Naive B cell (primary cell): ENCODE results near the gene CAPN10. TPM values are rescaled to one million over a fixed set of nuclear protein-coding genes. Genes with fewer than 3 reads are reported as not detected.

Experiments used
- ATAC-seq, 2 donors: fragments of 150-1000 bp; cut with Tn5 transposase; 2 replicates each; pipeline ENCODE4 v1.10.0; 2021; ENCODE audit warnings: low read depth in 2 of 2, mild to moderate bottlenecking in 2 of 2, moderate library complexity in 2 of 2
- DNase-seq: peaks from one replicate; pipeline ENCODE4 v3.0.0; 2022
- H3K27ac Mint-ChIP-seq, 6 donors: one replicate each; pipeline ENCODE4 v1.8.0; 2020 to 2022; ENCODE audit warnings: mild to moderate bottlenecking in 6 of 6, mixed read lengths in 6 of 6, moderate library complexity in 5 of 6, inconsistent platforms in 2 of 6
- H3K27me3 Mint-ChIP-seq, 3 donors: one replicate each; pipeline ENCODE4 v1.8.0; 2021 to 2022; ENCODE audit warnings: mixed read lengths in 3 of 3, mild to moderate bottlenecking in 1 of 3
- H3K36me3 Mint-ChIP-seq, 2 donors: one replicate each; pipeline ENCODE4 v1.8.0; 2020 to 2022; ENCODE audit warnings: mixed read lengths in 2 of 2, inconsistent platforms in 1 of 2, mild to moderate bottlenecking in 1 of 2
- H3K4me1 Mint-ChIP-seq, 3 donors: one replicate each; pipeline ENCODE4 v1.8.0; 2020 to 2022; ENCODE audit warnings: mixed read lengths in 3 of 3, inconsistent platforms in 1 of 3, mild to moderate bottlenecking in 1 of 3, moderate library complexity in 1 of 3
- H3K4me3 Mint-ChIP-seq, 8 donors: one replicate each; pipeline ENCODE4 v1.8.0; 2020 to 2022; ENCODE audit warnings: mild to moderate bottlenecking in 8 of 8, mixed read lengths in 8 of 8, moderate library complexity in 8 of 8, inconsistent platforms in 2 of 8
- H3K9me3 Mint-ChIP-seq, 7 donors: one replicate each; pipeline ENCODE4 v1.8.0; 2020 to 2022; ENCODE audit warnings: mixed read lengths in 7 of 7, mild to moderate bottlenecking in 5 of 7, inconsistent platforms in 2 of 7, moderate library complexity in 1 of 7
- polyA plus RNA-seq, 6 donors: library from polyadenylated mRNA; unstranded; fragments of 300-500 nt; fragmentation: Illumina TruSeq; gene quantifications; one replicate each; pipeline ENCODE4 v1.2.3, GENCODE V29; 2021; ENCODE audit warnings: low read depth in 6 of 6

CAPN10 gene
- polyA plus RNA-seq, 6 donors from 2014 or later, result 1.4 to 19.0 (median 7.5) TPM

GRCh38 chr2:240591226-240591625, 4.7 kb downstream of the CAPN10 start:
- Mint-ChIP-seq H3K27ac (no peak overlapping the region), H3K4me1 (peaks cover 22 to 30% (median 24%) of the 10 kb centered on the region in 3 donors), H3K4me3 (peak overlapping the region in 1 of 8 donors; percentile 40), H3K27me3 (no peaks in the 10 kb centered on the region), H3K9me3 (no peaks in the 10 kb centered on the region), H3K36me3 (peaks cover 0 to 7% of the 10 kb centered on the region in 2 donors)
- ATAC-seq (no peak), DNase-seq (no peak)

DNA sequence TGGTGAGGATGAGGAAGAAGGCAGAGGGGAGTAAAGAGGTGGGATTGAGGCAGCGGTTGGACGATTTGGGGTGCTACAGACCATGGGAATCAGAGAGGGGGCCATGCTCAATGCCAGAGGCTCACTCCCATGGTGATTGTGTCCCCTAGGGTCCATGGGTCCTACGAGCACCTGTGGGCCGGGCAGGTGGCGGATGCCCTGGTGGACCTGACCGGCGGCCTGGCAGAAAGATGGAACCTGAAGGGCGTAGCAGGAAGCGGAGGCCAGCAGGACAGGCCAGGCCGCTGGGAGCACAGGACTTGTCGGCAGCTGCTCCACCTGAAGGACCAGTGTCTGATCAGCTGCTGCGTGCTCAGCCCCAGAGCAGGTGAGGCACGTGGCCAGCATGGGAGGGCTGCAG, 5.2 kb downstream of the CAPN10 start:
- H3K27me3 Mint-ChIP-seq, result no peaks in the 10 kb centered on the region
- H3K27ac Mint-ChIP-seq, result no peak overlapping the region
- peaks cover 22 to 30% (median 24%) of the 10 kb centered on the region in 3 donors for H3K4me1 Mint-ChIP-seq
- DNase-seq (no peak), ATAC-seq (no peak)
- peaks cover 0 to 7% of the 10 kb centered on the region in 2 donors for H3K36me3 Mint-ChIP-seq
- H3K9me3 Mint-ChIP-seq, result no peaks in the 10 kb centered on the region
- H3K4me3 Mint-ChIP-seq, result no peak overlapping the region

DNA sequence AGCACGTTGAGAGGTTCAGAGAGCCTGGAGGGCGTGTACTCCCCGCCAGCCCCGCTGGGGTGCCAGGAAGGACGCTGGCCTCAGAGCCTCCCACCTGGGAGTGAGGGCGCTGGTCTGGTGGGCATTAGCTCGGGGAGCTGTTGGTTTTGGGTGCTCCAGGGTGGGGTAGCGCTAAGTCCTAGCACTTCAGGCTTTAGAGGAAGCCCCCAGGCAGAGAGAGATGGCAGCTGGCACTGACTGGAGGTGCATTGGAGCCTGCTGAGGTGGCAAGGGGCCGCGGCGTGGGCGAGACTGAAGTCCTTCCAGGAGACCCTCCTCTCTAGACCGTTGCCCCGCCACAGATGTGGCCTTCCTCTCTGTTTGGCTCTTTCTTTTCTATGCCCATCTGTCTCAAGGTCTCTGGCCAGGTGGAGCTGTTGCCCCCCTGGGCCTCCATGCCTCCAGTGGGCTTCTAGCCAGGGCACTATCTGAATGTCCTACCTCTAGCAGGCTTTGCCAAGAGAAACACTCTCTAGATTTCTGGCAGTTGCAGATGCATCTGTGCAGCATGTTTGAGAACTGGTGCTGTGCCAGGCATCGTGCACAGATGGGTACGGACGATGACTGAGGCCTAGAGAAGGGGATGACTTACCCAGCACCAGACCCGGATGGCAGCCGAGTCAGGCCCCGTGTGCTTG, 6.6 kb downstream of the CAPN10 start:
- peaks cover 0 to 7% of the 10 kb centered on the region in 2 donors for H3K36me3 Mint-ChIP-seq
- no peaks in the 10 kb centered on the region for H3K9me3 Mint-ChIP-seq
- H3K27ac Mint-ChIP-seq, result peak overlapping the region in 1 of 6 donors; percentile 26
- H3K27me3 Mint-ChIP-seq, result no peaks in the 10 kb centered on the region
- H3K4me3 Mint-ChIP-seq, result peak overlapping the region in 1 of 8 donors; percentile 41
- DNase-seq (no peak), ATAC-seq (no peak)
- peaks cover 11 to 19% (median 17%) of the 10 kb centered on the region in 3 donors for H3K4me1 Mint-ChIP-seq

DNA sequence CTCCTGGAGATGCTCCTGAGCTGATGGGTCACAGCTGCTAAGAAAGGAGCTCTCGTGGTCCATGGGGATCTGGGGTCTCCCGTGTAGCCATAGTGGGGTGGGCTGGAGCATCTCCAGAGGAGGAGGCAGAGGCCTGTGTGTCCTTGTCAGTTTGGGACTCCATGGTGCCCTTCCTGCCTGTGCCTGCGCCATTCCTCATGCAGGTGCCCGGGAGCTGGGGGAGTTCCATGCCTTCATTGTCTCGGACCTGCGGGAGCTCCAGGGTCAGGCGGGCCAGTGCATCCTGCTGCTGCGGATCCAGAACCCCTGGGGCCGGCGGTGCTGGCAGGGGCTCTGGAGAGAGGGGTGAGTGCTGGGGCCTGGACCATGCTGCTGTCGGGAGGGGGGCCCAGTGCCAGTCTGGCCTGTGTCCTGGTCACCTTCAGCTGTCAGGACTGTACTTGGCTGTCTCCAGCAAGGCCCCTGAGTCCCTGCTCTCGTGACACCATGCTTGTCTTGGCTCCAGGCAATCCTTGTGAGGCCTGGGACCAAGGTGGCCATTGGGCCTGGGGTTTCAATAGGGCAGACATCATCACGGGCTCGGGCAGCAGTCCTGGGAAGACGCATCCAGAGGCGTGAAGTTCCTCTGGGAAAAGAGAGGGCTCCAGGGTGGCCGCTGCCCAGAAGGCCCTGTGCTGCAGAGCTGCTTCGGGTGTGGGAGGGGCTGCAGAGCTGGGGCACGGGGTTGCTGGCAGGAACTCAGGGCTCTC, 7.3 kb downstream of the CAPN10 start:
- no peak for DNase-seq
- no peak for ATAC-seq
- Mint-ChIP-seq H3K4me3 (no peak overlapping the region), H3K27ac (no peak overlapping the region), H3K36me3 (peaks cover 0 to 7% of the 10 kb centered on the region in 2 donors), H3K4me1 (peaks cover 3 to 12% (median 10%) of the 10 kb centered on the region in 3 donors), H3K9me3 (no peaks in the 10 kb centered on the region), H3K27me3 (no peaks in the 10 kb centered on the region)

GRCh38 chr2:240594511-240595380, 8.2 kb downstream of the CAPN10 start:
- Mint-ChIP-seq H3K36me3 (peaks cover 0 to 7% of the 10 kb centered on the region in 2 donors), H3K4me3 (no peak overlapping the region), H3K27ac (no peak overlapping the region), H3K4me1 (peaks cover 0 to 7% (median 6%) of the 10 kb centered on the region in 3 donors), H3K9me3 (no peaks in the 10 kb centered on the region), H3K27me3 (no peaks in the 10 kb centered on the region)
- no peak for ATAC-seq
- no peak for DNase-seq

DNA sequence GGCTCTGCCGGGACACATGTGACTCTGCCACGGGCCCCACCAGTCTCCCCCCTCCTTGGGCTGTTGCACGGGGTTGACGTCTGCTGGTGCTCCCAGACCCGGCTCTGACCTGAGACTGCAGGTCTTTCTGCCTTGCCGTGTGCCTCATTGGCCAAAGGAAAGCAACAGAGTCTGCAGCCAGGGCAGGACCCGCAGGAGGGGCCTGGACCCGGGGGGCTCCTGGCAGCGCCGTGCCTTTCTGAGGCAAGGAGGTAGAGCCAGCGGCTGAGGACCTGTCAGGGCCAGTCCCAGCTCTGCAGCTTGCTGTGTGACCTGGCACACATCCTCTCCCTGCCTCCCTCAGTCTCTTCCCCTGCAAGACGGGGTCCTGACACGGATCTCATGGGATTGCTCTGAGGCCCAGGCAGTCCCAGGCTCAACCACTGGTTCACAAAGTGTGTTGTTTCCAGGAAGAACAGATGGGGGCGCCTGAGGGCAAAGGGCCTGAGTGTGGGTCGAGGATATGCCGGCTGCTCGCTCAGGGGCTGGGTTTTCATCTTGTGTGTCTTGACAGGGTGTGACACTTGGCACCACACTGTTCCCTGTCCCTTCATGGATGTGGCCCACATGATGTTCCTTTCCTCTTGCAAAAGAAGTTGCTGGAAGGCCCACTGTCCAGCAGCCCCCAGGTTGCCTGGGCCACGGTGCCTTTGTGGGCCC, 9.0 kb downstream of the CAPN10 start:
- ATAC-seq, result no peak

DNA sequence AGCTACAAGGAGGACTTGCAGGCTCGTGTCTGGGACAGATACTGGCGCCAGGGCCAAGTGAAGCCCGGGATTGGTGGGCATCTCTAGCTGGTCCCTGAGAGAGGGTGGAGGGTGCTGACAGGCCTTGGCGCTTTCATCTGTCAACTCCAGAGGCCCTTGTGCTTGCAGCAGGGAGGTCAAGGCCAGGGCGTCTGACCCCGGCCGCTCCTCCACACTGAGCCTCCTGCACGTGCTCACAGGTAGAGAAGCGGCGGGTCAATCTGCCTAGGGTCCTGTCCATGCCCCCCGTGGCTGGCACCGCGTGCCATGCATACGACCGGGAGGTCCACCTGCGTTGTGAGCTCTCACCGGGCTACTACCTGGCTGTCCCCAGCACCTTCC, 9.5 kb downstream of the CAPN10 start:
- Mint-ChIP-seq H3K9me3 (no peaks in the 10 kb centered on the region), H3K4me1 (peaks cover 0 to 6% (median 6%) of the 10 kb centered on the region in 3 donors), H3K36me3 (peaks cover 0 to 7% of the 10 kb centered on the region in 2 donors), H3K4me3 (no peak overlapping the region), H3K27me3 (no peaks in the 10 kb centered on the region), H3K27ac (no peak overlapping the region)
- ATAC-seq (no peak), DNase-seq (no peak)

More for the DNA sequence above, 9.0 kb downstream of the CAPN10 start:
- Mint-ChIP-seq H3K36me3 (peaks cover 0 to 7% of the 10 kb centered on the region in 2 donors), H3K27ac (peak overlapping the region in 1 of 6 donors; percentile 38), H3K4me3 (no peak overlapping the region), H3K4me1 (peaks cover 0 to 7% (median 6%) of the 10 kb centered on the region in 3 donors), H3K27me3 (no peaks in the 10 kb centered on the region), H3K9me3 (no peaks in the 10 kb centered on the region)
- DNase-seq, result no peak

DNA sequence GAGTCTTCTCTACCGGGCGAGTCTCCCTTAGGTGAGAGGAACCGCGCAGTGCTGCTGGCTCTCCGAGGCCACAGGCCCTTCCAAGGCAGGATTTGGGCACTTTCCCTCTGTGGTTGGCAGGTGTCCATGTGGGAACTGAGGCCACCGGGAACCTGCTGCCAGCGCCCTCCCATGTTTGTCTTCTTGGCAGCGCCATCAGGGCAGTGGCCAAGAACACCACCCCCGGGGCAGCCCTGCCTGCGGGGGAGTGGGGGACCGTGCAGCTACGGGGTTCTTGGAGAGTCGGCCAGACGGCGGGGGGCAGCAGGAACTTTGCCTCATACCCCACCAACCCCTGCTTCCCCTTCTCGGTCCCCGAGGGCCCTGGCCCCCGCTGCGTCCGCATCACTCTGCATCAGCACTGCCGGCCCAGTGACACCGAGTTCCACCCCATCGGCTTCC, 10.0 kb downstream of the CAPN10 start:
- Mint-ChIP-seq H3K27ac (no peak overlapping the region), H3K4me1 (peaks cover 0 to 3% (median 1%) of the 10 kb centered on the region in 3 donors), H3K9me3 (no peaks in the 10 kb centered on the region), H3K36me3 (peaks cover 0 to 4% of the 10 kb centered on the region in 2 donors), H3K27me3 (no peaks in the 10 kb centered on the region), H3K4me3 (no peak overlapping the region)
- DNase-seq (no peak), ATAC-seq (no peak)

DNA sequence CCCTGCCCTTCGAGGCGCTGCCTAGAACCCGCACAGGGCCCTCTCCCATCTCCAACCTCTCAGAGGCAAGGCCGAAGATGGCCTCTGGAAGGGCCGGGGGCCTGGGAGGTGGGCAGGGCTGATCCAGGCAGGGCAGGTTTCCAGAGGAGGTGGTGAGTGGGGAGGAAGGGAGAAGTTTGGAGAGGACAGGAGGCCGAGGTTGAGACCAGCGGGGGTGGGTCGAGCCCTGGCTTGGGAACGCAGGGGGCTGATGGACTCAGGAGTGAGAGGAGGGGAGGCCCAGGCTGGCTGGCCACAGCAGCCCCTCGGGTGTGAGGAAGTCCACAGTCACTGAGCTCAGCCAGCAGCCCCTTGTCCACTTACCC, 10.5 kb downstream of the CAPN10 start:
- DNase-seq (no peak), ATAC-seq (no peak)
- Mint-ChIP-seq H3K36me3 (no peaks in the 10 kb centered on the region), H3K4me1 (no peaks in the 10 kb centered on the region), H3K4me3 (no peak overlapping the region), H3K9me3 (no peaks in the 10 kb centered on the region), H3K27me3 (no peaks in the 10 kb centered on the region), H3K27ac (no peak overlapping the region)

GRCh38 chr2:240597419-240598181, 11.1 kb downstream of the CAPN10 start:
- no peak for ATAC-seq
- Mint-ChIP-seq H3K27ac (no peak overlapping the region), H3K36me3 (no peaks in the 10 kb centered on the region)

GRCh38 chr2:240598311-240598911, 11.9 kb downstream of the CAPN10 start:
- H3K9me3 Mint-ChIP-seq, result no peaks in the 10 kb centered on the region
- no peak for DNase-seq
- no peaks in the 10 kb centered on the region for H3K27me3 Mint-ChIP-seq
- no peaks in the 10 kb centered on the region for H3K36me3 Mint-ChIP-seq
- H3K4me3 Mint-ChIP-seq, result no peak overlapping the region
- ATAC-seq, result no peak
- no peak overlapping the region for H3K27ac Mint-ChIP-seq
- H3K4me1 Mint-ChIP-seq, result no peaks in the 10 kb centered on the region

More at GRCh38 chr2:240597419-240598181, 11.1 kb downstream of the CAPN10 start:
- Mint-ChIP-seq H3K27me3 (no peaks in the 10 kb centered on the region), H3K4me3 (no peak overlapping the region), H3K9me3 (no peaks in the 10 kb centered on the region), H3K4me1 (no peaks in the 10 kb centered on the region)
- DNase-seq, result no peak

- Mint-ChIP-seq H3K4me1 (no peaks in the 10 kb centered on the region), H3K27ac (peak overlapping the region in 1 of 6 donors; percentile 47)
- no peak for ATAC-seq
Observed at GRCh38 chr2:240599141-240599583, 12.6 kb downstream of the CAPN10 start.

More at GRCh38 chr2:240599141-240599583, 12.6 kb downstream of the CAPN10 start:
- Mint-ChIP-seq H3K4me3 (no peak overlapping the region), H3K36me3 (no peaks in the 10 kb centered on the region), H3K27me3 (no peaks in the 10 kb centered on the region), H3K9me3 (no peaks in the 10 kb centered on the region)
- no peak for DNase-seq
